Measurements from ENCODE around the gene SEC23A. TPM values are rescaled to one million over a fixed set of nuclear protein-coding genes. Genes with fewer than 3 reads are reported as not detected.
"Not testable (repeated sequence)": the region's sequence is repeated elsewhere in the genome, so short reads cannot be mapped to it uniquely, and the experiment has no call there.

The SEC23A gene
- total RNA-seq, 1 donor from 2014 or later, result 56.7 TPM

DNA sequence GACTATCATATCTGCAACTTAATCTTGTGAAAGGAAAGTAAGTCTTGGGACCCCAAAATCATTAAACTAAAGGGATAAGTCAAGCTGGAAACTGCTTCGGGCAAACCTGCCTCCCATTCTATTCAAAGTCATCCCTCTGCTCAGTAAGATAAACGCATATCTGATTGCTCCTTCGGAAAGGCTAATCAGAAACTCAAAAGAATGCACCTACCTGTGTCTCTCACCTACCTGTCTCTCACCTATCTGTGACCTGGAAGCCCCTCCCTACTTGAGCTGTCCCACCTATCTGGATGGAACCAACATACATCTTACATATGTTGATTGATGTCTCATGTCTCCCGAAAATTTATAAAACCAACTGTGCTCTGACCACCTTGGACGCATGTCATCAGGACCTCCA is 19.9 kb downstream of the SEC23A start:
- Histone ChIP-seq H3K4me1 (no peaks in the 10 kb centered on the region), H3K4me3 (no peak overlapping the region), H3K27ac (no peak overlapping the region), H3K9me3 (no peaks in the 10 kb centered on the region), H3K36me3 (peaks cover 95% of the 10 kb centered on the region), H3K27me3 (ENCODE audit: low read depth) (no peaks in the 10 kb centered on the region)
- intact Hi-C loops (cut with DNase I), result no loop called here
- TF ChIP-seq, protein P1, sequence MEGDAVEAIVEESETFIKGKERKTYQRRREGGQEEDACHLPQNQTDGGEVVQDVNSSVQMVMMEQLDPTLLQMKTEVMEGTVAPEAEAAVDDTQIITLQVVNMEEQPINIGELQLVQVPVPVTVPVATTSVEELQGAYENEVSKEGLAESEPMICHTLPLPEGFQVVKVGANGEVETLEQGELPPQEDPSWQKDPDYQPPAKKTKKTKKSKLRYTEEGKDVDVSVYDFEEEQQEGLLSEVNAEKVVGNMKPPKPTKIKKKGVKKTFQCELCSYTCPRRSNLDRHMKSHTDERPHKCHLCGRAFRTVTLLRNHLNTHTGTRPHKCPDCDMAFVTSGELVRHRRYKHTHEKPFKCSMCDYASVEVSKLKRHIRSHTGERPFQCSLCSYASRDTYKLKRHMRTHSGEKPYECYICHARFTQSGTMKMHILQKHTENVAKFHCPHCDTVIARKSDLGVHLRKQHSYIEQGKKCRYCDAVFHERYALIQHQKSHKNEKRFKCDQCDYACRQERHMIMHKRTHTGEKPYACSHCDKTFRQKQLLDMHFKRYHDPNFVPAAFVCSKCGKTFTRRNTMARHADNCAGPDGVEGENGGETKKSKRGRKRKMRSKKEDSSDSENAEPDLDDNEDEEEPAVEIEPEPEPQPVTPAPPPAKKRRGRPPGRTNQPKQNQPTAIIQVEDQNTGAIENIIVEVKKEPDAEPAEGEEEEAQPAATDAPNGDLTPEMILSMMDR (IDR thresholded peaks at IDR 0.05), result no peak
- DNase-seq (no peak), ATAC-seq (no peak)

DNA sequence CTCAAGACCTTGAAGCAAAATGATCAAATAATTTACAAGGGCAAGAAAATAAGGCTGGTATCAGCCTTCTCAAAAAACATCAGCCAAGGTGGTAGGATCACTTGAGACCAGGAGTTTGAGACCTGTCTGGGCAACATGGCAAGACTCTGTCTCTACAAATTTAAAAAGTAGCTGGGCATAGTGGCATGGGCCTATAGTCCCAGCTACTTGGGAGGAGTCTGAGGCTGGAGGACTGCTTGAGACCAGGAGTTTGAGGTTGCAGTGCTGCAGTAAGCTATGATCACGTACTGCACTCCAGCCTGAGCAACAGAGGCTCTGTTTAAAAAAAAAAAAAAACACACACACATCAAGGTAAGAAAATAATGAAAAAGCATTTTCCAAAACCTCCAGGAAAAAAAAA is 22.1 kb downstream of the SEC23A start:
- H3K9me3 ChIP-seq, result no peaks in the 10 kb centered on the region
- H3K27ac ChIP-seq, result no peak overlapping the region
- intact Hi-C loops (cut with DNase I), result no loop called here
- TF ChIP-seq, protein P1 (IDR thresholded peaks at IDR 0.05), result no peak
- H3K27me3 ChIP-seq (ENCODE audit: low read depth), result no peaks in the 10 kb centered on the region
- no peak overlapping the region for H3K4me3 ChIP-seq
- no peak for DNase-seq
- no peak for ATAC-seq
- peaks cover 95% of the 10 kb centered on the region for H3K36me3 ChIP-seq
- no peaks in the 10 kb centered on the region for H3K4me1 ChIP-seq

GRCh38 chr14:39071096-39071495 is 31.9 kb downstream of the SEC23A start:
- Histone ChIP-seq H3K4me3 (no peak overlapping the region), H3K4me1 (no peaks in the 10 kb centered on the region), H3K36me3 (peaks cover 92% of the 10 kb centered on the region), H3K27me3 (ENCODE audit: low read depth) (no peaks in the 10 kb centered on the region), H3K27ac (no peak overlapping the region), H3K9me3 (no peaks in the 10 kb centered on the region)
- no peak for ATAC-seq
- no peak for DNase-seq
- TF ChIP-seq, protein P1 (IDR thresholded peaks at IDR 0.05), result no peak
- intact Hi-C loops (cut with DNase I), result no loop called here

DNA sequence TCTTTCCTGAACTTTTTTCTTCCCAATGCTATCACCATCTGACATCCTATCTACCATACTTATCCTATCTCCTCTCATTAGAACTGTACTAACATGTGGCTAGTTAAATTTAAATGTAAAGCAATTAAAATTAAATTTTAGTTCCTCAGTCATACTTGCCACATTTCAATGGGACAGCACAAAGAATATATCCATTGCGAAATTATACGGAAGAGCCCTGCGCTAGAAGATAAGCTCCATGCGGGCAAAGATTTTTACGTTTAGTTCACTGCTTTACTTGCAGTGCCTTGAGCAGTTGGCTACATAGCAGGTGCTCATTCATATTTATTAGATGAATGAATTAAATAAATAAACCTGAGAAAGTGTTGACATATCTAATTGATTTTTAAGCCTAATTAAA is 33.1 kb downstream of the SEC23A start:
- TF ChIP-seq, protein P1 (IDR thresholded peaks at IDR 0.05), result no peak
- intact Hi-C loops (cut with DNase I), result no loop called here
- ATAC-seq (no peak), DNase-seq (no peak)
- H3K27ac ChIP-seq, result no peak overlapping the region
- H3K4me1 ChIP-seq, result no peaks in the 10 kb centered on the region
- H3K4me3 ChIP-seq, result no peak overlapping the region
- H3K9me3 ChIP-seq, result no peaks in the 10 kb centered on the region
- peaks cover 91% of the 10 kb centered on the region for H3K36me3 ChIP-seq
- H3K27me3 ChIP-seq (ENCODE audit: low read depth), result no peaks in the 10 kb centered on the region

GRCh38 chr14:39069169-39069805 is 33.7 kb downstream of the SEC23A start:
- H3K9me3 ChIP-seq; intact Hi-C loops (cut with DNase I); H3K27me3 ChIP-seq (ENCODE audit: low read depth); H3K4me1 ChIP-seq; DNase-seq; ATAC-seq; H3K4me3 ChIP-seq; H3K27ac ChIP-seq: not testable (repeated sequence)
- peaks cover 91% of the 10 kb centered on the region for H3K36me3 ChIP-seq

GRCh38 chr14:39060818-39061437 is 42.1 kb downstream of the SEC23A start:
- Histone ChIP-seq H3K36me3 (peaks cover 86% of the 10 kb centered on the region), H3K4me3 (no peak overlapping the region), H3K27ac (no peak overlapping the region), H3K4me1 (no peaks in the 10 kb centered on the region), H3K9me3 (peaks cover 16% of the 10 kb centered on the region), H3K27me3 (ENCODE audit: low read depth) (no peaks in the 10 kb centered on the region)
- intact Hi-C loops (cut with DNase I), result no loop called here
- TF ChIP-seq, protein P1 (IDR thresholded peaks at IDR 0.05), result no peak
- ATAC-seq, result no peak
- DNase-seq, result no peak
